Measurements from ENCODE around the gene RNF114. TPM values are rescaled to one million over a fixed set of nuclear protein-coding genes. Genes with fewer than 3 reads are reported as not detected.

The RNF114 gene
- total and polyA plus RNA-seq, 2 donors from 2014 or later: 70.7 to 89.2 TPM

GRCh38 chr20:49908258-49908565 lies 28.0 kb upstream of the RNF114 start:
- no peak for TF ChIP-seq CTCF (IDR thresholded peaks at IDR 0.05; ENCODE audit: borderline replicate concordance, extremely low read depth, insufficient read depth)
- peaks cover 0 to 2% (median under 1%) of the 10 kb centered on the region in 3 donors for H3K4me1 ChIP-seq (ENCODE audit: control insufficient read depth in 2 of 3, insufficient read depth in 2 of 3, low read depth in 1 of 3, low read length in 3 of 3)
- H3K4me3 ChIP-seq (ENCODE audit: low read length in 3 of 3): no peak overlapping the region
- no peak overlapping the region for H3K9ac ChIP-seq (ENCODE audit: low read length in 3 of 3)
- no peaks in the 10 kb centered on the region for H3K27me3 ChIP-seq (ENCODE audit: control insufficient read depth, insufficient read depth, low read length)
- intact Hi-C loops (cut with DNase I): no loop called here
- FAIRE-seq (no peak), DNase-seq (peak in 1 of 5 donors; percentile 7)
- no peak overlapping the region for H3K27ac ChIP-seq (ENCODE audit: low read depth in 2 of 2, low read length in 2 of 2)
- H3K9me3 ChIP-seq (ENCODE audit: control insufficient read depth in 2 of 3, insufficient read depth in 1 of 3, low read length in 3 of 3): no peaks in the 10 kb centered on the region
- peaks cover 2 to 29% (median 17%) of the 10 kb centered on the region in 3 donors for H3K36me3 ChIP-seq (ENCODE audit: control insufficient read depth in 2 of 3, insufficient read depth in 3 of 3, low read length in 3 of 3)

GRCh38 chr20:49909499-49910339 lies 26.5 kb upstream of the RNF114 start:
- peak in 1 of 5 donors; percentile 20 for DNase-seq
- Histone ChIP-seq H3K27ac (ENCODE audit: low read depth in 2 of 2, low read length in 2 of 2) (no peak overlapping the region), H3K27me3 (ENCODE audit: control insufficient read depth, insufficient read depth, low read length) (no peaks in the 10 kb centered on the region), H3K9ac (ENCODE audit: low read length in 3 of 3) (no peak overlapping the region), H3K9me3 (ENCODE audit: control insufficient read depth in 2 of 3, insufficient read depth in 1 of 3, low read length in 3 of 3) (no peaks in the 10 kb centered on the region), H3K36me3 (ENCODE audit: control insufficient read depth in 2 of 3, insufficient read depth in 3 of 3, low read length in 3 of 3) (peaks cover 0 to 19% (median 17%) of the 10 kb centered on the region in 3 donors), H3K4me1 (ENCODE audit: control insufficient read depth in 2 of 3, insufficient read depth in 2 of 3, low read depth in 1 of 3, low read length in 3 of 3) (peaks cover 0 to 14% (median 4%) of the 10 kb centered on the region in 3 donors), H3K4me3 (ENCODE audit: low read length in 3 of 3) (no peak overlapping the region)
- no peak for FAIRE-seq
- no peak for TF ChIP-seq CTCF (IDR thresholded peaks at IDR 0.05; ENCODE audit: borderline replicate concordance, extremely low read depth, insufficient read depth)
- intact Hi-C loops (cut with DNase I): no loop called here

GRCh38 chr20:49910340-49910706 lies 25.9 kb upstream of the RNF114 start:
- intact Hi-C loops (cut with DNase I): no loop called here
- H3K27me3 ChIP-seq (ENCODE audit: control insufficient read depth, insufficient read depth, low read length): no peaks in the 10 kb centered on the region
- no peak for TF ChIP-seq CTCF (IDR thresholded peaks at IDR 0.05; ENCODE audit: borderline replicate concordance, extremely low read depth, insufficient read depth)
- DNase-seq: no peak
- H3K9me3 ChIP-seq (ENCODE audit: control insufficient read depth in 2 of 3, insufficient read depth in 1 of 3, low read length in 3 of 3): no peaks in the 10 kb centered on the region
- H3K4me3 ChIP-seq (ENCODE audit: low read length in 3 of 3): no peak overlapping the region
- peaks cover 0 to 17% (median 15%) of the 10 kb centered on the region in 3 donors for H3K36me3 ChIP-seq (ENCODE audit: control insufficient read depth in 2 of 3, insufficient read depth in 3 of 3, low read length in 3 of 3)
- no peak overlapping the region for H3K9ac ChIP-seq (ENCODE audit: low read length in 3 of 3)
- FAIRE-seq: no peak
- peaks cover 0 to 14% (median 4%) of the 10 kb centered on the region in 3 donors for H3K4me1 ChIP-seq (ENCODE audit: control insufficient read depth in 2 of 3, insufficient read depth in 2 of 3, low read depth in 1 of 3, low read length in 3 of 3)
- H3K27ac ChIP-seq (ENCODE audit: low read depth in 2 of 2, low read length in 2 of 2): no peak overlapping the region
